ENCODE results near the gene PECR. TPM values are rescaled to one million over a fixed set of nuclear protein-coding genes. Genes with fewer than 3 reads are reported as not detected.
"Not testable (repeated sequence)": the region's sequence is repeated elsewhere in the genome, so short reads cannot be mapped to it uniquely, and the experiment has no call there.

Gene PECR
- total RNA-seq, 1 donor from 2014 or later: 19.0 TPM

DNA sequence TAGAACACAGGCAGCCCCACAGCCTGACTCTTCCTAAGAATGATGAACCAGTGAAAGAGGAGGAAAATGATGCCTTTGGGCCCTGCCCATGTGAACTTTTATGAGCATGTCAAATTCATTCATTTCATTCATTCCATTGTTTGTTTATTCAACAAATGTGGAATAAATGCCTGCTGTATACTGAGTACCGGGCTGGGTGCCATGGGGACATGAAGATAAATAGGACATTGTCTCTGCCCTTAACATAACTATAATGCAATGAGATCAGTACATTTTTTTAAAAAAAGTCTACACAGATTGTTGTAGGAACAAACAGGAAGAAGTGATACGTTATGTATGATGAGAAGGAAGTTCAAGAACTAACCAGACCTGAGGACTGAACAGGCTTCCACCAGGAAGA lies 83.0 kb downstream of the PECR start:
- TF ChIP-seq, protein P1, sequence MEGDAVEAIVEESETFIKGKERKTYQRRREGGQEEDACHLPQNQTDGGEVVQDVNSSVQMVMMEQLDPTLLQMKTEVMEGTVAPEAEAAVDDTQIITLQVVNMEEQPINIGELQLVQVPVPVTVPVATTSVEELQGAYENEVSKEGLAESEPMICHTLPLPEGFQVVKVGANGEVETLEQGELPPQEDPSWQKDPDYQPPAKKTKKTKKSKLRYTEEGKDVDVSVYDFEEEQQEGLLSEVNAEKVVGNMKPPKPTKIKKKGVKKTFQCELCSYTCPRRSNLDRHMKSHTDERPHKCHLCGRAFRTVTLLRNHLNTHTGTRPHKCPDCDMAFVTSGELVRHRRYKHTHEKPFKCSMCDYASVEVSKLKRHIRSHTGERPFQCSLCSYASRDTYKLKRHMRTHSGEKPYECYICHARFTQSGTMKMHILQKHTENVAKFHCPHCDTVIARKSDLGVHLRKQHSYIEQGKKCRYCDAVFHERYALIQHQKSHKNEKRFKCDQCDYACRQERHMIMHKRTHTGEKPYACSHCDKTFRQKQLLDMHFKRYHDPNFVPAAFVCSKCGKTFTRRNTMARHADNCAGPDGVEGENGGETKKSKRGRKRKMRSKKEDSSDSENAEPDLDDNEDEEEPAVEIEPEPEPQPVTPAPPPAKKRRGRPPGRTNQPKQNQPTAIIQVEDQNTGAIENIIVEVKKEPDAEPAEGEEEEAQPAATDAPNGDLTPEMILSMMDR (conservative IDR thresholded peaks at IDR 0.05): no peak
- H3K9me3 Mint-ChIP-seq: no peaks in the 10 kb centered on the region
- no peak overlapping the region for H3K27ac Mint-ChIP-seq
- no peak overlapping the region for H3K4me3 Mint-ChIP-seq
- H3K36me3 Mint-ChIP-seq: peaks cover 6% of the 10 kb centered on the region
- no peaks in the 10 kb centered on the region for H3K27me3 Mint-ChIP-seq
- H3K4me1 Mint-ChIP-seq (ENCODE audit: unreplicated experiment): peaks cover 12% of the 10 kb centered on the region
- DNase-seq (ENCODE audit: extremely low spot score, unreplicated experiment): no peak

DNA sequence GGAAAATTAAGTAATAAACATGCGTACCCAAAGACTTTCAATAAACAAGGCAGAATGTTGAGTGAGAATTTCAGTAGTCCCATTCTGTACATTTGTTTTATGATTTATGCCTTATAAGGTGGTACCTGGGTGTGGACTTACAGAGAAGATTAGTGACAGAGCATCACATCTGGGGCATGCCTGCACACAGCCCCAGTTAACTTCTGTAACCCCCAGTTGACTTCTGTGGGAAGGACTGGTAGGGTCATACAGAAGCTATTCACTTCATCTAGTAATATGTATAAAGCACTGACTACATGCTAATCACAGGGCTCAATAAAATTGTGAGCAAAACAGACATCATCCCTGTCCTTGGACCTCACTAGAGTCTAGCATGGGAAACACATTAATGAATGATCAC lies 84.4 kb downstream of the PECR start:
- H3K4me1 Mint-ChIP-seq (ENCODE audit: unreplicated experiment): peaks cover 3% of the 10 kb centered on the region
- peaks cover 17% of the 10 kb centered on the region for H3K36me3 Mint-ChIP-seq
- H3K4me3 Mint-ChIP-seq: no peak overlapping the region
- no peak overlapping the region for H3K27ac Mint-ChIP-seq
- DNase-seq (ENCODE audit: extremely low spot score, unreplicated experiment): no peak
- no peaks in the 10 kb centered on the region for H3K9me3 Mint-ChIP-seq
- no peaks in the 10 kb centered on the region for H3K27me3 Mint-ChIP-seq
- TF ChIP-seq, protein P1 (conservative IDR thresholded peaks at IDR 0.05): no peak

DNA sequence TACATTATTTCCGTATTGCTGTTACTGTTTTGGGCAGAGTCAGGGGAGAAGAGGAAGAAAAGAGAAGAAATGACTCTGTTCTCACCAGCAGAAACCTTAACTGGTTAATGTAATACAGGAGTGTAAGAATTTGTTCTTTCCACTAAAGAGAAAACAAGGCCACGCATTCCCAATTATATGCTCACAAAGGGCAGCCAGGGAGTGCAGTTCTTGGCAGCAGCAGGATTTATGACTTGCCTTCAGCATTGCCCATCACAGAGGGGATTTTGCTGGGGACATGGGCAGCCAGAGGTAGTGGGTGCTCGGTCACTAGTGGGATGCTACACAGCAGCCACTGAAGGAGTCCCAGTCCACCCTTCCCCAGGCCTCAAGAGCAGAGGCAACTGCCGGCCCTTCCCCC lies 86.7 kb downstream of the PECR start:
- Mint-ChIP-seq H3K36me3 (peaks cover 36% of the 10 kb centered on the region), H3K9me3 (peaks cover 9% of the 10 kb centered on the region), H3K4me1 (ENCODE audit: unreplicated experiment) (no peaks in the 10 kb centered on the region), H3K27ac (no peak overlapping the region), H3K27me3 (no peaks in the 10 kb centered on the region), H3K4me3 (no peak overlapping the region)
- TF ChIP-seq, protein P1 (conservative IDR thresholded peaks at IDR 0.05): no peak
- no peak for DNase-seq (ENCODE audit: extremely low spot score, unreplicated experiment)

DNA sequence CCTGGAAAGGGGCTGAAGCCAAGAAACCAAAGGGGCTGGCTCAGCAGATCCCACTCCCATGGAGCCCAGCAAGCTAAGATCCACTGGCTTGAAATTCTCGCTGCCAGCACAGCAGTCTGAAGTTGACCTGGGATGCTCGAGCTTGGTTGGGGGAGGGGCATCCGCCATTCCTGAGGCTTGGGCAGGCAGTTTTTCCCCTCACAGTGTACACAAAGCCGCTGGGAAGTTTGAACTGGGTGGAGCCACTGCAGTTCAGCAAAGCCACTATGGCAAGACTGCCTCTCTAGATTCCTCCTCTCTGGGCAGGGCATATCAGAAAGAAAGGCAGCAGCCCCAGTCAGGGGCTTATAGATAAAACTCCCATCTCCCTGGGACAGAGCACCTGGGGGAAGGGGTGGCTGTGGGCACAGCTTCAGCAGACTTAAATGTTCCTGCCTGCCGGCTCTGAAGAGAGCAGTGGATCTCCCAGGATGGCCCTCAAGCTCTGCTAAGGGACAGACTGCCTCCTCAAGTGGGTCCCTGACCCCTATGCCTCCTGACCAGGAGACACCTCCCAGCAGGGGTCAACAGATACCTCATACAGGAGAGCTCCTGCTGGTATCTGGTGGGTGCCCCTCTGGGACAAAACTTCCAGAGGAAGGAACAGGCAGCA lies 92.9 kb downstream of the PECR start:
- not testable (repeated sequence) for H3K4me1 Mint-ChIP-seq (ENCODE audit: unreplicated experiment); H3K9me3 Mint-ChIP-seq; H3K27ac Mint-ChIP-seq; DNase-seq (ENCODE audit: extremely low spot score, unreplicated experiment); H3K4me3 Mint-ChIP-seq; H3K27me3 Mint-ChIP-seq
- H3K36me3 Mint-ChIP-seq: peaks cover 59% of the 10 kb centered on the region

Other genes starting within 250 kb of the PECR start
- 15.7 and 21.2 TPM in 2 replicates for gene MREG, start 68.3 kb downstream of the PECR start, total RNA-seq (ENCODE audit: low replicate concordance)
- 2.1 and 5.1 TPM in 2 replicates for gene TMEM169, start 110 bp upstream of the PECR start, total RNA-seq (ENCODE audit: low replicate concordance)
- gene XRCC5, start 27.5 kb upstream of the PECR start, total RNA-seq (ENCODE audit: low replicate concordance): 266 and 349 TPM in 2 replicates